TTC549 (cell line): ENCODE results near the gene ATRNL1.

Source experiments
- FAIRE-seq: peaks from 2 replicates; lab custom pipeline; 2012; peaks lifted over from hg19 to GRCh38; lab: Jason Lieb, UNC

The ATRNL1 gene

DNA sequence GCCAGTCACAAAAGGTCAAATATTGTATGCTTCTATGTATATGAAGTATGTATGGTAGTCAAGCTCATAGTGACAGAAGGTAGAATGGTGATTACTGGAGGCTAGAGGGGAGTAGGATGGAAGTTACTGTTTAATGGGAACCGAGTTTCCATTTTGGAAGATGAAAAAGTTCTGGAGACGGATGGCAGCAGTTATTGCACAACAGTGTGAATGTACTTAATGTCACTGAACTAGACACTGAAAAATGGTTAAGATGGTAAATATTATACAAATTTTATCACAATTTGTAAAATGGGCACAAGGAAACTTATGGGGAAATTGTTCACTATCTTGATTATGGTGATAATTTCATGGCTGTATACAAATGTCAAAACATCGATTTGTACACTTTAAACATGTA lies 895.2 kb downstream of the ATRNL1 start:
- no peak for FAIRE-seq

- no peak for FAIRE-seq
Observed at GRCh38 chr10:115989621-115990020, 896.5 kb downstream of the ATRNL1 start.

GRCh38 chr10:115992236-115992986 lies 899.2 kb downstream of the ATRNL1 start:
- no peak for FAIRE-seq

GRCh38 chr10:115996031-115996430 lies 902.9 kb downstream of the ATRNL1 start:
- FAIRE-seq: no peak

DNA sequence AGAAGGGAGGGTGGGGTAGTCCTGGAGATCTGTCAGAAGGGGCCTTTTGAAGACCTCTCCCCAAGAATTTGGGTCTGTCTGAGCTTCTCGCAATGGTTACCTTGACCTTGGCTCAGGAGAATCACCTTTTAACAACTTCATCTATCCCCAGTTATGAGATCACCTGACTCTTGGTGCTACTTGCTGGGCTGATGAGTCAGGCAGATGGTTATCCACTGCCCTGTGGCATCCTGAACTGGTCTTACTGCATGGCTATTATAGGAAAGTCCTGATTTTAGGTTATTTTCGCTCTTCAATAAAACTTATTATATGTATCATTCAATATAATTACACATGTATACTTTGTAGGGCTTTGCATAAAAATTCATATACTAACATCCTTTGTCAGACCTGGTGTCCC lies 905.1 kb downstream of the ATRNL1 start:
- FAIRE-seq: no peak
